GM23248 (cell line): ENCODE results near the gene FAM24A.

Experiments used
- EZH2 ChIP-seq: fragments of 200-600 bp; sonication (generic); IDR thresholded peaks from 2 replicates; pipeline ENCODE4 v1.6.1; 2018; ENCODE audit warnings: antibody characterized with exemption, mild to moderate bottlenecking; ENCODE audit not compliant: insufficient read depth, poor library complexity, severe bottlenecking
- EZH2phosphoT487 ChIP-seq: fragments of 200-600 bp; sonication (generic); IDR thresholded peaks from 2 replicates; pipeline ENCODE4 v1.6.1; 2018; ENCODE audit warnings: antibody characterized with exemption, moderate library complexity, mild to moderate bottlenecking, low read depth; ENCODE audit not compliant: insufficient read depth

GRCh38 chr10:122878799-122879338, 31.5 kb upstream of the FAM24A start:
- no peak for TF ChIP-seq EZH2phosphoT487
- TF ChIP-seq EZH2: no peak
